HEK293 (cell line): ENCODE results near the gene BDH1.

Source experiments
- CTCF ChIA-PET: fragments of 350-600 bp; formaldehyde crosslinking; extraction: SDS; loops from one replicate; lab custom pipeline; 2021; ENCODE audit warnings: antibody characterized with exemption; lab: Yijun Ruan, JAX
- POLR2A ChIA-PET: fragments of 300-600 bp; formaldehyde crosslinking; extraction: SDS; loops from one replicate; lab custom pipeline; 2020; ENCODE audit warnings: antibody characterized with exemption, inconsistent platforms; lab: Yijun Ruan, JAX
- H3K27ac ChIP-seq: fragments of 200-500 bp; sonication (Bioruptor generic); 2 replicates; pipeline ENCODE4 v1.5.1; 2014; ENCODE audit warnings: low read depth, low read length, control low read depth, inconsistent platforms; ENCODE audit errors: extremely low read depth
- H3K36me3 ChIP-seq, 2 experiments: fragments of 200-500 bp in 1 of 2; sonication (Bioruptor generic) in 1 of 2; 1 replicate in 1 of 2; 2 replicates in 1 of 2; pipeline ENCODE4 v1.5.1; 2014 to 2017; ENCODE audit warnings: inconsistent platforms in 2 of 2, low read length in 2 of 2; ENCODE audit not compliant: control insufficient read depth in 2 of 2, insufficient read depth in 1 of 2
- H3K4me1 ChIP-seq: fragments of 200-500 bp; sonication (Bioruptor generic); 2 replicates; pipeline ENCODE4 v1.5.1; 2014; ENCODE audit warnings: mild to moderate bottlenecking, low read length, inconsistent platforms; ENCODE audit not compliant: control insufficient read depth, insufficient read depth
- H3K4me3 ChIP-seq: 2 replicates; pipeline ENCODE4 v1.5.1; 2011; ENCODE audit warnings: low read depth, mild to moderate bottlenecking, control low read depth, low read length, moderate library complexity
- H3K9me3 ChIP-seq: fragments of 200-500 bp; sonication (Bioruptor generic); 2 replicates; pipeline ENCODE4 v1.5.1; 2014; ENCODE audit warnings: low read depth, low read length, inconsistent platforms; ENCODE audit not compliant: control insufficient read depth, insufficient read depth
- ELK4 ChIP-seq: IDR thresholded peaks from 2 replicates; pipeline ENCODE4 v1.6.1; 2011; ENCODE audit warnings: mild to moderate bottlenecking, low read depth, low read length, borderline replicate concordance
- GLIS1 ChIP-seq: fragments of 450-650 bp; formaldehyde crosslinking; IDR thresholded peaks from 2 replicates; pipeline ENCODE4 v1.5.1; 2016; ENCODE audit warnings: missing biosample characterization, missing genetic modification characterization
- KLF1 ChIP-seq: fragments of 450-650 bp; formaldehyde crosslinking; IDR thresholded peaks from 2 replicates; pipeline ENCODE4 v1.5.1; 2016; ENCODE audit warnings: missing biosample characterization, missing genetic modification characterization
- MEIS1 ChIP-seq: sonication (generic); formaldehyde crosslinking; IDR thresholded peaks from 2 replicates; pipeline ENCODE4 v1.8.1; 2022; ENCODE audit warnings: missing genetic modification reagents, mild to moderate bottlenecking, borderline replicate concordance
- PBX3 ChIP-seq: sonication (generic); formaldehyde crosslinking; IDR thresholded peaks from 2 replicates; pipeline ENCODE4 v1.8.1; 2022; ENCODE audit warnings: mild to moderate bottlenecking, moderate library complexity, missing genetic modification reagents
- WT1 ChIP-seq: fragments of 450-650 bp; formaldehyde crosslinking; IDR thresholded peaks from 2 replicates; pipeline ENCODE4 v1.5.1; 2016; ENCODE audit warnings: missing biosample characterization, missing genetic modification characterization
- ZBTB6 ChIP-seq: fragments of 450-650 bp; formaldehyde crosslinking; IDR thresholded peaks from 2 replicates; pipeline ENCODE4 v1.5.1; 2017; ENCODE audit warnings: missing biosample characterization, missing genetic modification characterization
- ZFHX2 ChIP-seq: fragments of 450-650 bp; formaldehyde crosslinking; conservative IDR thresholded peaks from 2 replicates; pipeline ENCODE4 v1.5.1; 2016; ENCODE audit warnings: missing biosample characterization, missing genetic modification characterization
- ZIC2 ChIP-seq: fragments of 450-650 bp; formaldehyde crosslinking; IDR thresholded peaks from 2 replicates; pipeline ENCODE4 v1.5.1; 2016; ENCODE audit warnings: missing biosample characterization, missing genetic modification characterization
- ZNF202 ChIP-seq: fragments of 450-650 bp; formaldehyde crosslinking; IDR thresholded peaks from 2 replicates; pipeline ENCODE4 v1.5.1; 2016; ENCODE audit warnings: missing biosample characterization, missing genetic modification characterization, borderline replicate concordance
- ZNF211 ChIP-seq: fragments of 450-650 bp; formaldehyde crosslinking; IDR thresholded peaks from 2 replicates; pipeline ENCODE4 v1.5.1; 2016; ENCODE audit warnings: low read depth, missing biosample characterization, missing genetic modification characterization
- ZNF366 ChIP-seq: fragments of 450-650 bp; formaldehyde crosslinking; conservative IDR thresholded peaks from 2 replicates; pipeline ENCODE4 v1.5.1; 2016; ENCODE audit warnings: missing biosample characterization, missing genetic modification characterization
- ZNF391 ChIP-seq: fragments of 450-650 bp; formaldehyde crosslinking; IDR thresholded peaks from 2 replicates; pipeline ENCODE4 v1.5.1; 2016; ENCODE audit warnings: low read depth, missing biosample characterization, missing genetic modification characterization, borderline replicate concordance
- ZNF48 ChIP-seq: fragments of 450-650 bp; formaldehyde crosslinking; IDR thresholded peaks from 2 replicates; pipeline ENCODE4 v1.5.1; 2016; ENCODE audit warnings: missing biosample characterization, missing genetic modification characterization
- ZNF529 ChIP-seq: fragments of 450-650 bp; formaldehyde crosslinking; IDR thresholded peaks from 2 replicates; pipeline ENCODE4 v1.5.1; 2017; ENCODE audit warnings: missing genetic modification characterization, missing biosample characterization; ENCODE audit not compliant: insufficient replicate concordance
- ZNF544 ChIP-seq: fragments of 450-650 bp; formaldehyde crosslinking; IDR thresholded peaks from 2 replicates; pipeline ENCODE4 v1.5.0; 2017; ENCODE audit warnings: missing biosample characterization, missing genetic modification characterization
- ZNF560 ChIP-seq: fragments of 450-650 bp; formaldehyde crosslinking; IDR thresholded peaks from 2 replicates; pipeline ENCODE4 v1.5.1; 2017; ENCODE audit warnings: missing biosample characterization, missing genetic modification characterization, borderline replicate concordance
- ZNF624 ChIP-seq: fragments of 450-650 bp; formaldehyde crosslinking; IDR thresholded peaks from 2 replicates; pipeline ENCODE4 v1.5.1; 2017; ENCODE audit warnings: missing biosample characterization, missing genetic modification characterization
- ZNF701 ChIP-seq: fragments of 450-650 bp; formaldehyde crosslinking; IDR thresholded peaks from 2 replicates; pipeline ENCODE4 v1.5.1; 2016; ENCODE audit warnings: missing biosample characterization, missing genetic modification characterization
- ZNF76 ChIP-seq: fragments of 450-650 bp; formaldehyde crosslinking; IDR thresholded peaks from 2 replicates; pipeline ENCODE4; 2016; ENCODE audit warnings: low read depth, missing biosample characterization, missing genetic modification characterization, borderline replicate concordance
- ZSCAN4 ChIP-seq: fragments of 450-650 bp; formaldehyde crosslinking; IDR thresholded peaks from 2 replicates; pipeline ENCODE4 v1.5.1; 2017; ENCODE audit warnings: missing biosample characterization, missing genetic modification characterization

The BDH1 gene

GRCh38 chr3:197533396-197533795 is 22.4 kb downstream of the BDH1 start:
- H3K27ac ChIP-seq: no peak overlapping the region
- CTCF ChIA-PET: no interaction called here
- no peaks in the 10 kb centered on the region for H3K4me1 ChIP-seq
- H3K9me3 ChIP-seq: no peaks in the 10 kb centered on the region
- TF ChIP-seq ZNF529 (tag by site-specific recombination): no peak
- no peak for TF ChIP-seq ZIC2 (tag by site-specific recombination)
- TF ChIP-seq ZNF366 (tag by site-specific recombination): no peak
- TF ChIP-seq ZNF544 (tag by site-specific recombination): no peak
- no peak for TF ChIP-seq ZNF76 (tag by site-specific recombination)
- no peak for TF ChIP-seq ELK4
- no peak for TF ChIP-seq ZNF202 (tag by site-specific recombination)
- TF ChIP-seq ZNF391 (tag by site-specific recombination): no peak
- TF ChIP-seq GLIS1 (tag by site-specific recombination): no peak
- no peak for TF ChIP-seq ZNF624
- H3K4me3 ChIP-seq: no peak overlapping the region
- H3K36me3 ChIP-seq: no peaks in the 10 kb centered on the region
- POLR2A ChIA-PET: no interaction called here

GRCh38 chr3:197532388-197532787 is 23.4 kb downstream of the BDH1 start:
- CTCF ChIA-PET: no interaction called here
- no peaks in the 10 kb centered on the region for H3K36me3 ChIP-seq
- no peaks in the 10 kb centered on the region for H3K9me3 ChIP-seq
- no peak for TF ChIP-seq ZNF560 (tag by site-specific recombination)
- TF ChIP-seq WT1: no peak
- no peak for TF ChIP-seq ZNF701 (tag by site-specific recombination)
- no peak for TF ChIP-seq PBX3 (CRISPR knock-in tag)
- TF ChIP-seq ZSCAN4 (tag by site-specific recombination): no peak
- TF ChIP-seq, all 188 proteins: peak for 0
- H3K4me3 ChIP-seq: no peak overlapping the region
- POLR2A ChIA-PET: no interaction called here
- H3K27ac ChIP-seq: no peak overlapping the region
- no peaks in the 10 kb centered on the region for H3K4me1 ChIP-seq

GRCh38 chr3:197528190-197528589 is 27.6 kb downstream of the BDH1 start:
- H3K27ac ChIP-seq: no peak overlapping the region
- POLR2A ChIA-PET: no interaction called here
- no peak for TF ChIP-seq ZNF211 (tag by site-specific recombination)
- peak; percentile 76 for TF ChIP-seq ZSCAN4 (tag by site-specific recombination)
- TF ChIP-seq GLIS1 (tag by site-specific recombination): peak; percentile 93
- peak; percentile 40; the same call in 1 of the 2 replicates for TF ChIP-seq ZFHX2 (tag by site-specific recombination)
- no peak for TF ChIP-seq MEIS1 (CRISPR knock-in tag)
- no peak for TF ChIP-seq ZNF48 (tag by site-specific recombination)
- TF ChIP-seq ZNF76 (tag by site-specific recombination): no peak
- no peak for TF ChIP-seq KLF1
- TF ChIP-seq ZBTB6 (tag by site-specific recombination): no peak
- peak; percentile 23; the same call in 1 of the 2 replicates for TF ChIP-seq ZIC2 (tag by site-specific recombination)
- CTCF ChIA-PET: no interaction called here
- no peaks in the 10 kb centered on the region for H3K4me1 ChIP-seq
- no peaks in the 10 kb centered on the region for H3K9me3 ChIP-seq
- H3K4me3 ChIP-seq: no peak overlapping the region
- H3K36me3 ChIP-seq: no peaks in the 10 kb centered on the region
